Adrenal gland (tissue), 12 donors: ENCODE measurements around the gene ENOX1. TPM values are rescaled to one million over a fixed set of nuclear protein-coding genes. Genes with fewer than 3 reads are reported as not detected.

Experiments used
- DNase-seq, 7 donors: peaks; one replicate each; pipeline ENCODE4 v3.0.0-alpha.2; 2019 to 2020
- H3K27ac ChIP-seq, 5 donors: fragments of 200-600 bp; sonication (generic) in 4 of 5; 1 replicate in 3 of 5; 2 replicates in 2 of 5; pipeline versions ENCODE4 v1.5.1 to v1.8.0; 2016 to 2020; ENCODE audit warnings: mild to moderate bottlenecking in 1 of 5
- H3K27me3 ChIP-seq: fragments of 200-600 bp; 2 replicates; pipeline ENCODE4 v1.8.0; 2021
- H3K36me3 ChIP-seq, 2 donors: fragments of 200-600 bp; replicated peaks in 1 of 2; 1 replicate in 1 of 2; 2 replicates in 1 of 2; pipeline versions ENCODE4 v1.5.1 to v1.8.0; 2018 to 2022
- H3K4me1 ChIP-seq, 2 donors: fragments of 200-600 bp; replicated peaks in 1 of 2; 1 replicate in 1 of 2; 2 replicates in 1 of 2; pipeline versions ENCODE4 v1.5.1 to v1.8.0; 2018 to 2021
- H3K4me3 ChIP-seq, 4 donors: fragments of 200-600 bp; sonication (generic) in 3 of 4; one replicate each; pipeline ENCODE4 v1.5.1; 2016 to 2018
- H3K9me3 ChIP-seq, 3 donors: fragments of 200-600 bp; sonication (generic) in 1 of 3; replicated peaks in 1 of 3; 1 replicate in 2 of 3; 2 replicates in 1 of 3; pipeline versions ENCODE4 v1.5.1 to v1.8.0; 2016 to 2021
- CTCF ChIP-seq, 6 experiments: fragments of 450-650 bp in 4 of 6; fragments of 200-600 bp in 2 of 6; sonication (generic) in 1 of 6; IDR thresholded peaks; 1 replicate in 5 of 6; 2 replicates in 1 of 6; pipeline versions ENCODE4 v1.5.1 to v1.8.0; 2016 to 2021; ENCODE audit warnings: antibody characterized with exemption in 6 of 6, mild to moderate bottlenecking in 2 of 6, moderate library complexity in 1 of 6
- POLR2A ChIP-seq, 2 donors: fragments of 450-650 bp; IDR thresholded peaks; one replicate each; pipeline ENCODE4 v1.6.1; 2017; ENCODE audit warnings: antibody characterized with exemption in 2 of 2, mild to moderate bottlenecking in 2 of 2, moderate library complexity in 1 of 2
- WGBS, 4 donors: extraction: QIAGEN DNeasy Blood & Tissue Kit in 2 of 4; methylation state at CpG; one replicate each; pipeline versions ENCODE4 v1.1.5 to v1.1.7; 2013 to 2017; 5-methylcytosine and 5-hydroxymethylcytosine counted together
- intact Hi-C, 2 donors: fragments of 100-400 bp; cut with DNase I; formaldehyde crosslinking; loops; one replicate each; pipeline versions ENCODE4 v1.14.1 to v1.15.0; 2022 to 2023
- polyA plus RNA-seq, 3 donors: library from polyadenylated mRNA; stranded (reverse); fragments of 200-250 nt in 2 of 3; fragments of 350-450 nt in 1 of 3; fragmentation: Illumina TruSeq in 1 of 3; extraction: RNeasy Lipid Tissue Mini Kit (QIAGEN cat#74804) in 1 of 3; gene quantifications; one replicate each; pipeline ENCODE4 v1.2.3, GENCODE V29; 2013 to 2014
- total RNA-seq, 9 donors: library from RNA; depleted of rRNA in 4 of 9; stranded (reverse); fragments of >200 nt in 4 of 9; fragments of 120-200 nt in 1 of 9; fragmentation: NEBNext Ultra II Directional in 1 of 9; extraction: Animal tissue kit (Norgen Biotek cat#: 25700) in 1 of 9; gene quantifications; one replicate each; pipeline versions ENCODE4 v1.1.0 to v1.2.4, GENCODE V29; 2013 to 2023
- donor health status: healthy with polysubstance abuse.
- donor health status: Bipolar disorder and iron deficiency.
- donor health status: DM: yes; HTN: yes; CAD: no.
- donor health status: DM: no; HTN: no; CAD: no.
- donor health status: DM: no; HTN: no; CAD: no.
- donor health status: DM: yes; HTN: yes; CAD: no.

The ENOX1 gene
- total and polyA plus RNA-seq, 12 donors, result 0.25 to 5.8 (median 1.6) TPM

- intact Hi-C loops, result no loop called here
- no peak overlapping the region for H3K4me3 ChIP-seq
- no peak overlapping the region for H3K27ac ChIP-seq
- TF ChIP-seq POLR2A (IDR thresholded peaks at IDR 0.05) (no peak), CTCF (IDR thresholded peaks at IDR 0.05) (no peak)
- H3K4me1 ChIP-seq, result no peaks in the 10 kb centered on the region
- no peaks in the 10 kb centered on the region for H3K36me3 ChIP-seq
- 64 to 80% (median 76%) methylated on average over 2 of the region's 2 CpGs for WGBS, 4 donors
- H3K9me3 ChIP-seq, result no peaks in the 10 kb centered on the region
- peak in 1 of 7 donors; percentile 13 for DNase-seq
- no peaks in the 10 kb centered on the region for H3K27me3 ChIP-seq
Observed at GRCh38 chr13:43475140-43475539, 311.6 kb downstream of the ENOX1 start.

GRCh38 chr13:43473437-43473836 lies 313.3 kb downstream of the ENOX1 start:
- Histone ChIP-seq H3K27ac (no peak overlapping the region), H3K4me1 (no peaks in the 10 kb centered on the region), H3K9me3 (no peaks in the 10 kb centered on the region), H3K36me3 (no peaks in the 10 kb centered on the region), H3K27me3 (no peaks in the 10 kb centered on the region), H3K4me3 (no peak overlapping the region)
- DNase-seq, result no peak
- intact Hi-C loops, result no loop called here
- TF ChIP-seq CTCF (IDR thresholded peaks at IDR 0.05), result no peak
- no peak for TF ChIP-seq POLR2A (IDR thresholded peaks at IDR 0.05)
- 20 to 52% (median 34%) methylated on average over 1 of the region's 1 CpG for WGBS, 4 donors

- Histone ChIP-seq H3K9me3 (no peaks in the 10 kb centered on the region), H3K27ac (no peak overlapping the region), H3K36me3 (no peaks in the 10 kb centered on the region), H3K27me3 (no peaks in the 10 kb centered on the region), H3K4me3 (no peak overlapping the region), H3K4me1 (no peaks in the 10 kb centered on the region)
- DNase-seq, result no peak
- TF ChIP-seq CTCF (IDR thresholded peaks at IDR 0.05) (no peak), POLR2A (IDR thresholded peaks at IDR 0.05) (no peak)
- WGBS, 4 donors, result 4 to 53% (median 48%) methylated on average over 1 of the region's 1 CpG
- intact Hi-C loops, result no loop called here
Observed at GRCh38 chr13:43472980-43473379, 313.8 kb downstream of the ENOX1 start.

GRCh38 chr13:43472339-43472738 lies 314.4 kb downstream of the ENOX1 start:
- DNase-seq, result no peak
- Histone ChIP-seq H3K4me3 (no peak overlapping the region), H3K4me1 (no peaks in the 10 kb centered on the region), H3K36me3 (no peaks in the 10 kb centered on the region), H3K9me3 (no peaks in the 10 kb centered on the region), H3K27ac (no peak overlapping the region), H3K27me3 (no peaks in the 10 kb centered on the region)
- intact Hi-C loops, result no loop called here
- TF ChIP-seq POLR2A (IDR thresholded peaks at IDR 0.05) (no peak), CTCF (IDR thresholded peaks at IDR 0.05) (no peak)
- WGBS, 4 donors, result 16 to 25% (median 18%) methylated on average over 5 of the region's 5 CpGs
